ENCODE results near the gene MRPL58. TPM values are rescaled to one million over a fixed set of nuclear protein-coding genes. Genes with fewer than 3 reads are reported as not detected.

Gene MRPL58
- total RNA-seq, 4 donors from 2014 or later = 37.8 to 55.1 (median 49.7) TPM

DNA sequence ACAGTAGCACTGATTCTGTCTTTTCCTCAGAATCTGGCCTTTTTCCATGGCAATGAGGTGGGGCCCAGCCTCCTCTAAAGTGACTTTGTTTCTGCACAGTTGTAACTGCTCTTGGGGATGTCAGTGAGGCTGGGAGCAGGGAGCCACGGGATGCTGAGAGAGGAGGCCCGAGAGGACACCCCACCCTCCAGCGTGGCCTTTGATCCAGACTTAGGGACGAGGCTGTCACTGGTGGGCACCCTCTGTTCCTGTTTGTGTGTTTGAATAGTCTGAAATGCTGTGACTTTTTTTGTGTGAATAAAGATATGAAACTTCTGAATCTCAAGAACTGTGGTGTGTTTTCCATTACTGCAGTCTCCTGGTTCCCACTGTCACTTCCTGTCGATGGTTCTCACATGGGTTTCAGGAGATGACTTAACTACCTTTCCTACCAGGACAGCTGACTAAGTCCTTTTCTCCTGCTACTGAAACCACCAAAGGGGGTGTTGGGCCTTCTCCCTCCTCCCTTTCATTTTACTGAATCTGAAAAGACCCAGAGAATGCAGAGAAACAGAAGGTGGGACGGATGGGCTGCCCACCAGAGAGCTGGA lies 53.2 kb downstream of the MRPL58 start:
- Histone ChIP-seq H3K27me3 (no peaks in the 10 kb centered on the region), H3K9me3 (no peaks in the 10 kb centered on the region), H3K4me1 (peaks cover 8 to 16% of the 10 kb centered on the region in 2 donors), H3K36me3 (peaks cover 19 to 31% of the 10 kb centered on the region in 2 donors), H3K27ac (peak overlapping the region in 1 of 3 donors; percentile 12), H3K4me3 (replicated peaks in 1 of 3) (no peak overlapping the region)
- DNase-seq = no peak
- TF ChIP-seq, protein P1, sequence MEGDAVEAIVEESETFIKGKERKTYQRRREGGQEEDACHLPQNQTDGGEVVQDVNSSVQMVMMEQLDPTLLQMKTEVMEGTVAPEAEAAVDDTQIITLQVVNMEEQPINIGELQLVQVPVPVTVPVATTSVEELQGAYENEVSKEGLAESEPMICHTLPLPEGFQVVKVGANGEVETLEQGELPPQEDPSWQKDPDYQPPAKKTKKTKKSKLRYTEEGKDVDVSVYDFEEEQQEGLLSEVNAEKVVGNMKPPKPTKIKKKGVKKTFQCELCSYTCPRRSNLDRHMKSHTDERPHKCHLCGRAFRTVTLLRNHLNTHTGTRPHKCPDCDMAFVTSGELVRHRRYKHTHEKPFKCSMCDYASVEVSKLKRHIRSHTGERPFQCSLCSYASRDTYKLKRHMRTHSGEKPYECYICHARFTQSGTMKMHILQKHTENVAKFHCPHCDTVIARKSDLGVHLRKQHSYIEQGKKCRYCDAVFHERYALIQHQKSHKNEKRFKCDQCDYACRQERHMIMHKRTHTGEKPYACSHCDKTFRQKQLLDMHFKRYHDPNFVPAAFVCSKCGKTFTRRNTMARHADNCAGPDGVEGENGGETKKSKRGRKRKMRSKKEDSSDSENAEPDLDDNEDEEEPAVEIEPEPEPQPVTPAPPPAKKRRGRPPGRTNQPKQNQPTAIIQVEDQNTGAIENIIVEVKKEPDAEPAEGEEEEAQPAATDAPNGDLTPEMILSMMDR (IDR thresholded peaks at IDR 0.05) = no peak
- TF ChIP-seq POLR2A (IDR thresholded peaks at IDR 0.05) = no peak
- WGBS, 2 donors = 78 to 81% methylated on average over 6 of the region's 6 CpGs
- intact Hi-C loops (cut with DNase I) = no loop called here

DNA sequence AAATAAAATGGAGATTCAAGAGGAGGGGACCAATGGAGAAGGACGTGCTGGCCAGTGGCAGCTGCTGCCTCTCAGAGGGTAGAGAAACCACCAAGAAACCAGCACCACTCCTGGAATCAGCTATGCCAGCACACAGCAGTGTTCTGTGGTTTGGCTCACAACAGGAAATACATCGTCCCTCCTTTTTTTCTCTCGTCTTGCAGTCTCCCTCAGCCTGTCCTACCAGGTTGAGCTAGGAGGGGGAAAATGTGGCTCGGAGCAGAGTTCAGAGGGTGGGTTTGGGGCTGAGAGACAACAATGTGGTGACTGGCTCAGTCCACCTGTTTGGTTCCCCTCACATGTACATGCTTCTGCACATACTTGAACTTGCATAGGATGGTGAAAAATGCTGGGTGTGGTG lies 55.4 kb downstream of the MRPL58 start:
- H3K27me3 ChIP-seq = no peaks in the 10 kb centered on the region
- DNase-seq = no peak
- H3K4me3 ChIP-seq (replicated peaks in 1 of 3) = no peak overlapping the region
- WGBS, 2 donors = 70 to 86% methylated on average over 4 of the region's 4 CpGs
- H3K27ac ChIP-seq = no peak overlapping the region
- no peak for TF ChIP-seq POLR2A (IDR thresholded peaks at IDR 0.05)
- intact Hi-C loops (cut with DNase I) = no loop called here
- peaks cover 0 to 5% of the 10 kb centered on the region in 2 donors for H3K4me1 ChIP-seq
- no peaks in the 10 kb centered on the region for H3K9me3 ChIP-seq
- peaks cover 17 to 22% of the 10 kb centered on the region in 2 donors for H3K36me3 ChIP-seq

DNA sequence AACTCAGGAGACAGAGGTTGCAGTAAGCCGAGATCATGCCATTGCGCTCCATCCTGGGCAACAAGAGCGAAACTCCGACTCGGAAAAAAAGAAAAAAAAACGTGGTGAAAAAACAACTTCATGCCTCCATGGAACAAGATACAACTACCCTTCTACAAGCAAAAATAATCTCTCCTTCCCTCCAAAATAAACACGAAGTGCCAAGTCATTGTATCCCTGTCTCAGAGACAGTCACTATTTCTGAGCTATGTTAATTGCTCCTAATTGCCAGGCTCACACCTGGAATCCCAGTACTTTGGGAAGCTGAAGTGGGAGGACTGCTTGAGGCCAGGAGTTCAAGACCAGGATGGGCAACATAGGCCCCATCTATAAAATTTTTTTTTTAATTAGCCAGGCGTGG lies 56.3 kb downstream of the MRPL58 start:
- H3K27me3 ChIP-seq = no peaks in the 10 kb centered on the region
- intact Hi-C loops (cut with DNase I) = no loop called here
- no peak overlapping the region for H3K27ac ChIP-seq
- no peak for DNase-seq
- peaks cover 8 to 13% of the 10 kb centered on the region in 2 donors for H3K36me3 ChIP-seq
- peaks cover 0 to 5% of the 10 kb centered on the region in 2 donors for H3K4me1 ChIP-seq
- no peaks in the 10 kb centered on the region for H3K9me3 ChIP-seq
- TF ChIP-seq POLR2A (IDR thresholded peaks at IDR 0.05) = no peak
- TF ChIP-seq, protein P1 (IDR thresholded peaks at IDR 0.05) = no peak
- H3K4me3 ChIP-seq (replicated peaks in 1 of 3) = no peak overlapping the region
- WGBS, 2 donors = 78 to 83% methylated on average over 8 of the region's 8 CpGs

DNA sequence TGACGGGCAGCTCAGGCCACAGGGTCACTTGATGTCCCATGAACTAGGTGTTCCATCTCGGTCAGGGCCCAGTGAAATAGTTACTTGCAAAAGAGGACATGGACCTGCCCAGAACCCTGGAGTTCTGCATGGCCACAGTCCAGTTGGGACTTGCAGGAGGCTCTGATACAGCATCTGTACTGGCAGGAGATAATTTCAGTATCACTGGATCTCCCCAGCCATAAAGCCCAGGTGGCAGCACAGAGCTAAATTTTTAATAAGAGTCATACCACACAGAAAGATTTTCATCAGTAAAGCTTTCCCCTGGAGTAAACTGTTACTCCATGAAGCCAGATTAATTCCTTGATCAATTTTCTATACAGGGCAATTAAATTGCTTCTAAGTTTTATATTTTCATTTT lies 57.3 kb downstream of the MRPL58 start:
- WGBS, 2 donors = 69 to 91% methylated on average over 2 of the region's 2 CpGs
- no peak for TF ChIP-seq POLR2A (IDR thresholded peaks at IDR 0.05)
- TF ChIP-seq, protein P1 (IDR thresholded peaks at IDR 0.05) = peak in 3 of 6 experiments; percentile 29 to 41 (median 30)
- intact Hi-C loops (cut with DNase I) = no loop called here

More for the DNA sequence above, 57.3 kb downstream of the MRPL58 start:
- Histone ChIP-seq H3K4me1 (peaks cover 0 to 5% of the 10 kb centered on the region in 2 donors), H3K36me3 (peaks cover 0 to 4% of the 10 kb centered on the region in 2 donors), H3K9me3 (no peaks in the 10 kb centered on the region), H3K27ac (no peak overlapping the region), H3K27me3 (no peaks in the 10 kb centered on the region), H3K4me3 (replicated peaks in 1 of 3) (no peak overlapping the region)
- DNase-seq = peak in 1 of 2 donors; percentile 36

Small RNA genes within 50 kb of the gene (small RNA-seq; reads per million reads assigned to genes)
- gene AC111186.1 (not detected), gene RN7SL573P (not detected), gene RNU6-362P (not detected)

Other genes with a start within 250 kb of the MRPL58 start
- gene NAT9, start 236.3 kb upstream of the MRPL58 start, total RNA-seq = 10 to 100 TPM; 33.1 to 46.5 (median 41.4) TPM
- gene GRIN2C, start 152.8 kb upstream of the MRPL58 start, total RNA-seq = 100 to 1,000 TPM in 2 of 4 donors, 10 to 100 TPM in 2; 63.4 to 120 (median 94.0) TPM
- gene FDXR, start 139.7 kb upstream of the MRPL58 start, total RNA-seq = 10 to 100 TPM in 2 of 4 donors, 1 to 10 TPM in 2; 5.9 to 18.6 (median 10.2) TPM
- gene FADS6, start 119.0 kb upstream of the MRPL58 start, total RNA-seq = not detected
- gene USH1G, start 89.4 kb upstream of the MRPL58 start, total RNA-seq = not detected
- gene OTOP2, start 88.4 kb upstream of the MRPL58 start, total RNA-seq = not detected
- not detected for gene OTOP3, start 76.8 kb upstream of the MRPL58 start, total RNA-seq
- gene HID1, start 39.9 kb upstream of the MRPL58 start, total RNA-seq = 10 to 100 TPM; 19.4 to 27.4 (median 21.3) TPM
- gene CDR2L, start 25.0 kb upstream of the MRPL58 start, total RNA-seq = 1 to 10 TPM; 2.6 to 9.8 (median 4.2) TPM
- 100 to 1,000 TPM; 172 to 408 (median 330) TPM for gene ATP5PD, start 34.3 kb downstream of the MRPL58 start, total RNA-seq
- 10 to 100 TPM; 33.6 to 48.6 (median 41.7) TPM for gene KCTD2, start 34.6 kb downstream of the MRPL58 start, total RNA-seq
- gene SLC16A5, start 75.3 kb downstream of the MRPL58 start, total RNA-seq = 10 to 100 TPM; 24.1 to 40.3 (median 27.6) TPM
- 10 to 100 TPM in 2 of 4 donors, 1 to 10 TPM in 2; 8.7 to 13.1 (median 10.5) TPM for gene ARMC7, start 97.3 kb downstream of the MRPL58 start, total RNA-seq
- gene NT5C, start 119.1 kb downstream of the MRPL58 start, total RNA-seq = 100 to 1,000 TPM in 3 of 4 donors, 10 to 100 TPM in 1; 84.7 to 203 (median 107) TPM
- gene JPT1, start 141.8 kb downstream of the MRPL58 start, total RNA-seq = 10 to 100 TPM; 15.1 to 23.4 (median 17.7) TPM
- gene SUMO2, start 170.3 kb downstream of the MRPL58 start, total RNA-seq = 100 to 1,000 TPM in 1 of 4 donors, 10 to 100 TPM in 3; 61.9 to 100 (median 82.1) TPM
- gene NUP85, start 193.0 kb downstream of the MRPL58 start, total RNA-seq = 10 to 100 TPM; 24.7 to 31.7 (median 27.1) TPM
- 10 to 100 TPM; 22.5 to 38.4 (median 24.1) TPM for gene GGA3, start 248.9 kb downstream of the MRPL58 start, total RNA-seq
- 10 to 100 TPM; 29.9 to 59.4 (median 41.0) TPM for gene MRPS7, start 249.2 kb downstream of the MRPL58 start, total RNA-seq